Body of pancreas (tissue), 4 donors: ENCODE measurements around the gene SOX5. TPM values are rescaled to one million over a fixed set of nuclear protein-coding genes. Genes with fewer than 3 reads are reported as not detected.

Source experiments
- ATAC-seq: fragments of 150-250 bp; one replicate; pipeline ENCODE4 v1.9.1; 2016
- DNase-seq, 4 donors: peaks; one replicate each; pipeline ENCODE4 v3.0.0-alpha.2; 2019
- H3K27ac ChIP-seq, 4 donors: fragments of 200-600 bp; sonication (generic); 1 replicate in 3 of 4; 2 replicates in 1 of 4; pipeline versions ENCODE4 v1.5.1 to v1.6.1; 2016 to 2019; ENCODE audit warnings: mild to moderate bottlenecking in 1 of 4, mixed read lengths in 1 of 4, moderate library complexity in 1 of 4
- H3K27me3 ChIP-seq, 2 donors: fragments of 200-600 bp; sonication (generic); one replicate each; pipeline ENCODE4 v1.6.0; 2016; ENCODE audit warnings: mild to moderate bottlenecking in 1 of 2
- H3K36me3 ChIP-seq, 2 donors: fragments of 200-600 bp; sonication (generic); replicated peaks in 1 of 2; 2 replicates each; pipeline ENCODE4 v1.5.1; 2016; ENCODE audit warnings: low read depth in 2 of 2; ENCODE audit not compliant: insufficient read depth in 1 of 2
- H3K4me1 ChIP-seq: fragments of 200-600 bp; sonication (generic); one replicate; pipeline ENCODE4 v1.6.0; 2016
- H3K4me3 ChIP-seq, 2 donors: fragments of 200-600 bp; sonication (generic); 1 replicate in 1 of 2; 2 replicates in 1 of 2; pipeline ENCODE4 v1.5.1; 2016 to 2019
- H3K9me3 ChIP-seq, 3 donors: fragments of 200-600 bp; sonication (generic); 1 replicate in 2 of 3; 2 replicates in 1 of 3; pipeline ENCODE4 v1.5.1; 2016
- POLR2A ChIP-seq, 3 donors: fragments of 450-650 bp; IDR thresholded peaks; one replicate each; pipeline ENCODE4 v1.6.1; 2016; ENCODE audit warnings: antibody characterized with exemption in 3 of 3, mild to moderate bottlenecking in 2 of 3
- WGBS, 2 donors: methylation state at CpG; one replicate each; pipeline ENCODE4 v1.1.5; 2017; 5-methylcytosine and 5-hydroxymethylcytosine counted together
- intact Hi-C: fragments of 100-400 bp; cut with DNase I; formaldehyde crosslinking; loops from one replicate; pipeline ENCODE4 v1.15.1; 2023
- total RNA-seq, 2 donors: library from RNA; depleted of rRNA; stranded (reverse); fragments of >200 nt; gene quantifications; one replicate each; pipeline ENCODE4 v1.1.0, GENCODE V29; 2016
- TF ChIP-seq, protein P1 (sequence below), 7 experiments: fragments of 450-650 bp in 4 of 7; fragments of 200-600 bp in 3 of 7; sonication (generic) in 3 of 7; IDR thresholded peaks; one replicate each; pipeline ENCODE4 v1.5.1; 2016 to 2019; ENCODE audit warnings: antibody characterized with exemption in 7 of 7

Gene SOX5
- total RNA-seq, 2 donors from 2014 or later: 3.0 to 10.4 TPM

DNA sequence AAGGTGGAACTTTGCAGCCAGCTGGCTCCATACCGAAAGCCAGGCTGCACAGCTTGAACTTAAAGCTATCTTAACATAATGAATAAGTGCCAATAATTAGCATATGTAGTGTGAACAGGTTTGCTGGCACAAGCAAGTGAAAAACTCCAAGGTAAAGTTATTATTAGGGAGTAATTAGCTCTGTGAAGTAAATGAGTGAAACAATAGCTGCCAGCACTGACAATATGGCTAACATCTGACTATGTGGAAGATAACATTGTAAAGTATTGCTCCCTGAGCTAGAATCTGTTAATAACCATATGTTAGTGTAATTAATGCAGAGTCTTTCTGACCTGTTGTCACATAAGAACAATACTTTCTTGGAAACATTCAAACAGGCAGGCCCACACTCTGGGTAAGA lies 246.4 kb downstream of the SOX5 start:
- Histone ChIP-seq H3K27me3 (no peaks in the 10 kb centered on the region), H3K27ac (no peak overlapping the region), H3K9me3 (no peaks in the 10 kb centered on the region), H3K36me3 (no peaks in the 10 kb centered on the region), H3K4me1 (no peaks in the 10 kb centered on the region), H3K4me3 (no peak overlapping the region)
- no peak for ATAC-seq
- TF ChIP-seq POLR2A (IDR thresholded peaks at IDR 0.05): no peak
- TF ChIP-seq, protein P1, sequence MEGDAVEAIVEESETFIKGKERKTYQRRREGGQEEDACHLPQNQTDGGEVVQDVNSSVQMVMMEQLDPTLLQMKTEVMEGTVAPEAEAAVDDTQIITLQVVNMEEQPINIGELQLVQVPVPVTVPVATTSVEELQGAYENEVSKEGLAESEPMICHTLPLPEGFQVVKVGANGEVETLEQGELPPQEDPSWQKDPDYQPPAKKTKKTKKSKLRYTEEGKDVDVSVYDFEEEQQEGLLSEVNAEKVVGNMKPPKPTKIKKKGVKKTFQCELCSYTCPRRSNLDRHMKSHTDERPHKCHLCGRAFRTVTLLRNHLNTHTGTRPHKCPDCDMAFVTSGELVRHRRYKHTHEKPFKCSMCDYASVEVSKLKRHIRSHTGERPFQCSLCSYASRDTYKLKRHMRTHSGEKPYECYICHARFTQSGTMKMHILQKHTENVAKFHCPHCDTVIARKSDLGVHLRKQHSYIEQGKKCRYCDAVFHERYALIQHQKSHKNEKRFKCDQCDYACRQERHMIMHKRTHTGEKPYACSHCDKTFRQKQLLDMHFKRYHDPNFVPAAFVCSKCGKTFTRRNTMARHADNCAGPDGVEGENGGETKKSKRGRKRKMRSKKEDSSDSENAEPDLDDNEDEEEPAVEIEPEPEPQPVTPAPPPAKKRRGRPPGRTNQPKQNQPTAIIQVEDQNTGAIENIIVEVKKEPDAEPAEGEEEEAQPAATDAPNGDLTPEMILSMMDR (IDR thresholded peaks at IDR 0.05): no peak
- DNase-seq: no peak
- WGBS, 2 donors: 68 to 75% methylated on average over 1 of the region's 1 CpG
- intact Hi-C loops: no loop called here

GRCh38 chr12:23699031-23699430 lies 250.4 kb downstream of the SOX5 start:
- Histone ChIP-seq H3K27ac (no peak overlapping the region), H3K27me3 (no peaks in the 10 kb centered on the region), H3K9me3 (no peaks in the 10 kb centered on the region), H3K4me3 (no peak overlapping the region), H3K4me1 (no peaks in the 10 kb centered on the region), H3K36me3 (no peaks in the 10 kb centered on the region)
- DNase-seq (no peak), ATAC-seq (no peak)
- TF ChIP-seq, protein P1 (IDR thresholded peaks at IDR 0.05): no peak
- no peak for TF ChIP-seq POLR2A (IDR thresholded peaks at IDR 0.05)
- intact Hi-C loops: no loop called here

GRCh38 chr12:23694920-23695319 lies 254.6 kb downstream of the SOX5 start:
- Histone ChIP-seq H3K27ac (no peak overlapping the region), H3K27me3 (no peaks in the 10 kb centered on the region), H3K4me3 (no peak overlapping the region), H3K9me3 (no peaks in the 10 kb centered on the region), H3K4me1 (no peaks in the 10 kb centered on the region), H3K36me3 (no peaks in the 10 kb centered on the region)
- no peak for DNase-seq
- intact Hi-C loops: no loop called here
- no peak for ATAC-seq
- WGBS, 2 donors: 21 to 23% methylated on average over 2 of the region's 2 CpGs
- TF ChIP-seq POLR2A (IDR thresholded peaks at IDR 0.05): no peak
- TF ChIP-seq, protein P1 (IDR thresholded peaks at IDR 0.05): no peak

- H3K36me3 ChIP-seq: no peaks in the 10 kb centered on the region
- TF ChIP-seq, protein P1 (IDR thresholded peaks at IDR 0.05): no peak
- TF ChIP-seq POLR2A (IDR thresholded peaks at IDR 0.05): no peak
- no peaks in the 10 kb centered on the region for H3K9me3 ChIP-seq
- H3K27ac ChIP-seq: no peak overlapping the region
- ATAC-seq (no peak), DNase-seq (no peak)
- H3K4me3 ChIP-seq: no peak overlapping the region
- no peaks in the 10 kb centered on the region for H3K4me1 ChIP-seq
- no peaks in the 10 kb centered on the region for H3K27me3 ChIP-seq
- intact Hi-C loops: no loop called here
These were observed 255.2 kb downstream of the SOX5 start for GRCh38 chr12:23694307-23694706.

DNA sequence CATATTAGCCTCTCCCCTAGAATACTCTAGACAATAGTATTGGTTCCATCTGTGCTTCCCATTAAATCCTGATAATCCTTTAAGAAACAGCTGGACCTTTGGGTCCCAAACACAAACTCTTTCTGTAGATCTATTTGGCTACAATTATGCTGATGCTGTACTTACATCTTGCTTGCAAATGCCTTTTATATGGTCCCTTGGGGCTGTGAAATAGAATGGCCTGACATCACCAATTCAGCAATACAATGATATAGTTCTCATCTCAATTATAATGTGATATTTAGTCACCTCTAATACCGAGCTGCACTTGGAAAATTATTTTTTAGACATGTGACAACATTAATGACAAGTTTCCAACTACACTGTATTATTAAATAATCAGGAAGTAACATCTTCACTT lies 261.5 kb downstream of the SOX5 start:
- Histone ChIP-seq H3K4me1 (no peaks in the 10 kb centered on the region), H3K4me3 (no peak overlapping the region), H3K9me3 (no peaks in the 10 kb centered on the region), H3K27ac (no peak overlapping the region), H3K36me3 (no peaks in the 10 kb centered on the region), H3K27me3 (no peaks in the 10 kb centered on the region)
- intact Hi-C loops: no loop called here
- ATAC-seq (no peak), DNase-seq (no peak)
- no peak for TF ChIP-seq POLR2A (IDR thresholded peaks at IDR 0.05)
- TF ChIP-seq, protein P1 (IDR thresholded peaks at IDR 0.05): no peak
- 38 to 45% methylated on average over 1 of the region's 1 CpG for WGBS, 2 donors
